PC-3 (cell line): Measurements from ENCODE around the gene CLEC16A. TPM values are rescaled to one million over a fixed set of nuclear protein-coding genes. Genes with fewer than 3 reads are reported as not detected.

Experiments used
- ATAC-seq: fragments of 200-7000 bp; cut with Tn5 transposase; 2 replicates; pipeline ENCODE4 v1.9.1; 2020; ENCODE audit warnings: mild to moderate bottlenecking, moderate library complexity
- BruUV-seq: library from RNA; stranded (reverse); fragments of 400-500 nt; replicated peaks from 2 replicates; lab custom pipeline; 2021; lab: Mats Ljungman, UMichigan
- CTCF ChIA-PET: fragments of 300-600 bp; sonication (Branson Sonifier 250); formaldehyde crosslinking; loops from one replicate; lab custom pipeline; 2022; ENCODE audit warnings: antibody characterized with exemption; lab: Charles Lee
- POLR2A ChIA-PET: fragments of 300-600 bp; sonication (Branson Sonifier 250); formaldehyde crosslinking; loops from one replicate; lab custom pipeline; 2022; ENCODE audit warnings: antibody characterized with exemption; ENCODE audit not compliant: unreplicated experiment; lab: Charles Lee
- DNase-seq: peaks from one replicate; pipeline ENCODE4 v3.0.0-alpha.2; 2015
- H2AFZ ChIP-seq: fragments of 300-600 bp; sonication (generic); 2 replicates; pipeline ENCODE4 v1.6.0; 2016; ENCODE audit warnings: antibody characterized with exemption, low read length
- H3F3A ChIP-seq: fragments of 300-600 bp; sonication (generic); one replicate; pipeline ENCODE4 v1.6.0; 2017; ENCODE audit warnings: antibody characterized with exemption, low read length, control low read depth, mild to moderate bottlenecking; ENCODE audit not compliant: unreplicated experiment
- H3K27ac ChIP-seq: fragments of 300-600 bp; sonication (generic); 2 replicates; pipeline ENCODE4 v1.5.1; 2016; ENCODE audit warnings: mild to moderate bottlenecking, low read length
- H3K27me3 ChIP-seq: fragments of 300-600 bp; sonication (generic); 2 replicates; pipeline ENCODE4 v1.6.1; 2016; ENCODE audit warnings: low read length, mixed read lengths
- H3K36me3 ChIP-seq: fragments of 300-600 bp; sonication (generic); 2 replicates; pipeline ENCODE4 v1.6.1; 2016; ENCODE audit warnings: low read depth, mixed run types, low read length, mixed read lengths
- H3K4me1 ChIP-seq: fragments of 300-600 bp; sonication (generic); 2 replicates; pipeline ENCODE4 v1.5.1; 2016; ENCODE audit warnings: low read length; ENCODE audit not compliant: insufficient read depth
- H3K4me2 ChIP-seq: fragments of 300-600 bp; sonication (generic); 2 replicates; pipeline ENCODE4 v1.6.0; 2016; ENCODE audit warnings: low read length
- H3K4me3 ChIP-seq: fragments of 300-600 bp; sonication (generic); 2 replicates; pipeline ENCODE4 v1.5.1; 2016; ENCODE audit warnings: mild to moderate bottlenecking, low read length, mixed read lengths
- H3K79me2 ChIP-seq: fragments of 300-600 bp; sonication (generic); 2 replicates; pipeline ENCODE4 v1.6.1; 2017; ENCODE audit warnings: low read length, mixed read lengths
- H3K9ac ChIP-seq: fragments of 300-600 bp; sonication (generic); 2 replicates; pipeline ENCODE4 v1.6.0; 2016; ENCODE audit warnings: mild to moderate bottlenecking, low read length
- H3K9me2 ChIP-seq: fragments of 300-600 bp; sonication (generic); replicated peaks from 2 replicates; pipeline ENCODE4 v1.6.1; 2016; ENCODE audit warnings: mixed run types, low read length, mixed read lengths
- H3K9me3 ChIP-seq: fragments of 300-600 bp; sonication (generic); 2 replicates; pipeline ENCODE4 v1.6.1; 2016; ENCODE audit warnings: low read length, mixed read lengths
- H4K20me1 ChIP-seq: fragments of 300-600 bp; sonication (generic); 2 replicates; pipeline ENCODE4 v1.6.1; 2016; ENCODE audit warnings: low read length, mixed read lengths
- CTCF ChIP-seq: fragments of 300-600 bp; sonication (generic); conservative IDR thresholded peaks from 2 replicates; pipeline ENCODE4 v1.5.1; 2017; ENCODE audit warnings: antibody characterized with exemption, low read depth, mild to moderate bottlenecking, low read length
- EZH2 ChIP-seq: fragments of 300-600 bp; sonication (generic); IDR thresholded peaks from one replicate; pipeline ENCODE4 v1.6.1; 2017; ENCODE audit warnings: antibody characterized with exemption, mild to moderate bottlenecking, low read length; ENCODE audit not compliant: unreplicated experiment
- EZH2phosphoT487 ChIP-seq: fragments of 300-600 bp; sonication (generic); IDR thresholded peaks from 2 replicates; pipeline ENCODE4 v1.6.1; 2018; ENCODE audit warnings: mild to moderate bottlenecking, antibody characterized with exemption, low read length, borderline replicate concordance
- intact Hi-C: fragments of 100-400 bp; cut with micrococcal nuclease; formaldehyde crosslinking; loops from 2 replicates; pipeline ENCODE4 v1.9.0; 2023
- total RNA-seq: library from RNA; depleted of rRNA; stranded (reverse); fragments of >200 nt; gene quantifications from 2 replicates; pipeline ENCODE4 v1.2.3, GENCODE V29; 2014

CLEC16A gene
- total RNA-seq, 1 experiment from 2014 or later, result 9.5 TPM

- Histone ChIP-seq H3K27me3 (no peaks in the 10 kb centered on the region), H3K4me3 (no peak overlapping the region), H3K27ac (no peak overlapping the region), H3K36me3 (no peaks in the 10 kb centered on the region; the same call in 1 of the 2 replicates), H3F3A (no peaks in the 10 kb centered on the region), H3K4me2 (no peak overlapping the region), H3K9me3 (no peaks in the 10 kb centered on the region), H3K4me1 (peaks cover 20% of the 10 kb centered on the region), H4K20me1 (no peaks in the 10 kb centered on the region), H3K9ac (no peak overlapping the region), H3K9me2 (no peaks in the 10 kb centered on the region), H2AFZ (no peak overlapping the region), H3K79me2 (no peaks in the 10 kb centered on the region)
- BruUV-seq, result no TSS peak
- ATAC-seq (no peak), DNase-seq (no peak)
- intact Hi-C loops, result no loop called here
- CTCF ChIA-PET, result no interaction called here
- POLR2A ChIA-PET, result no interaction called here
- TF ChIP-seq CTCF, result no peak
- no peak for TF ChIP-seq EZH2phosphoT487
- TF ChIP-seq EZH2, result no peak
Measured at GRCh38 chr16:11020388-11020787, 76.0 kb downstream of the CLEC16A start.

GRCh38 chr16:11020792-11021551 is 76.6 kb downstream of the CLEC16A start:
- no peak overlapping the region for H3K27ac ChIP-seq

More at GRCh38 chr16:11020792-11021551, 76.6 kb downstream of the CLEC16A start:
- intact Hi-C loops, result no loop called here
- H3K4me3 ChIP-seq, result no peak overlapping the region
- TF ChIP-seq EZH2 (no peak), CTCF (no peak), EZH2phosphoT487 (no peak)
- no peaks in the 10 kb centered on the region for H3F3A ChIP-seq
- no peaks in the 10 kb centered on the region for H3K27me3 ChIP-seq
- DNase-seq (no peak), ATAC-seq (no peak)
- ChIA-PET POLR2A (no interaction called here), CTCF (no interaction called here)
- H3K9me2 ChIP-seq, result no peaks in the 10 kb centered on the region
- peaks cover 20% of the 10 kb centered on the region for H3K4me1 ChIP-seq
- no peak overlapping the region for H3K9ac ChIP-seq
- no peak overlapping the region for H3K4me2 ChIP-seq
- no TSS peak for BruUV-seq
- no peaks in the 10 kb centered on the region for H3K9me3 ChIP-seq
- H2AFZ ChIP-seq, result no peak overlapping the region
- peaks cover 3% of the 10 kb centered on the region for H3K36me3 ChIP-seq
- H3K79me2 ChIP-seq, result no peaks in the 10 kb centered on the region
- H4K20me1 ChIP-seq, result no peaks in the 10 kb centered on the region
